Natural killer cell (primary cell): Measurements from ENCODE around the gene BUD13. TPM values are rescaled to one million over a fixed set of nuclear protein-coding genes. Genes with fewer than 3 reads are reported as not detected.

Experiments used
- ATAC-seq, 3 donors: fragments of 150-1000 bp in 2 of 3; fragments of 200-7000 bp in 1 of 3; cut with Tn5 transposase; 1 replicate in 1 of 3; 2 replicates in 2 of 3; pipeline ENCODE4 v1.10.0; 2021; ENCODE audit warnings: mild to moderate bottlenecking in 2 of 3, moderate library complexity in 2 of 3
- DNase-seq, 2 donors: peaks; one replicate each; pipeline versions ENCODE4 v3.0.0 to v3.0.0-alpha.2; 2013 to 2021; ENCODE audit warnings: mixed read lengths in 1 of 2
- H3K27ac ChIP-seq: one replicate; pipeline ENCODE4 v1.5.1; 2013; ENCODE audit warnings: mild to moderate bottlenecking, low read length
- H3K27me3 ChIP-seq: one replicate; pipeline ENCODE4 v1.6.1; 2013; ENCODE audit warnings: low read length; ENCODE audit not compliant: control insufficient read depth, insufficient read depth
- H3K36me3 ChIP-seq: one replicate; pipeline ENCODE4 v1.6.1; 2013; ENCODE audit warnings: low read length; ENCODE audit not compliant: control insufficient read depth, insufficient read depth
- H3K4me1 ChIP-seq: one replicate; pipeline ENCODE4 v1.6.1; 2013; ENCODE audit warnings: low read length; ENCODE audit not compliant: control insufficient read depth, insufficient read depth
- H3K4me3 ChIP-seq: one replicate; pipeline ENCODE4 v1.5.1; 2013; ENCODE audit warnings: low read length
- H3K9me3 ChIP-seq: one replicate; pipeline ENCODE4 v1.6.1; 2013; ENCODE audit warnings: low read length; ENCODE audit not compliant: control insufficient read depth, insufficient read depth
- H3K27ac Mint-ChIP-seq, 2 donors: one replicate each; pipeline ENCODE4 v1.8.0; 2022; ENCODE audit warnings: mild to moderate bottlenecking in 2 of 2, mixed read lengths in 2 of 2, moderate library complexity in 1 of 2
- H3K27me3 Mint-ChIP-seq, 2 donors: one replicate each; pipeline ENCODE4 v1.8.0; 2022; ENCODE audit warnings: low read depth in 2 of 2, mixed read lengths in 2 of 2
- H3K36me3 Mint-ChIP-seq: one replicate; pipeline ENCODE4 v1.8.0; 2022; ENCODE audit warnings: mixed read lengths
- H3K4me1 Mint-ChIP-seq, 2 donors: one replicate each; pipeline ENCODE4 v1.8.0; 2022; ENCODE audit warnings: mixed read lengths in 2 of 2
- H3K4me3 Mint-ChIP-seq: one replicate; pipeline ENCODE4 v1.8.0; 2022; ENCODE audit warnings: mild to moderate bottlenecking, moderate library complexity, mixed read lengths
- H3K9me3 Mint-ChIP-seq, 2 donors: one replicate each; pipeline ENCODE4 v1.8.0; 2022; ENCODE audit warnings: mixed read lengths in 2 of 2
- WGBS: methylation state at CpG from one replicate; pipeline ENCODE4 v1.1.7; 2013; ENCODE audit warnings: missing lambda C conversion rate; ENCODE audit not compliant: insufficient coverage; 5-methylcytosine and 5-hydroxymethylcytosine counted together
- intact Hi-C: fragments of 100-400 bp; cut with micrococcal nuclease; formaldehyde crosslinking; loops from one replicate; pipeline ENCODE4 v1.14.2; 2022
- total RNA-seq, 4 donors: library from RNA; stranded (reverse); fragments of 120-200 nt in 1 of 4; gene quantifications; one replicate each; pipeline versions ENCODE4 v1.2.3 to v1.2.4, GENCODE V29; 2013 to 2022
- TF ChIP-seq, protein P1 (sequence below): fragments of 200-600 bp; IDR thresholded peaks from one replicate; pipeline ENCODE4 v1.8.0; 2022; ENCODE audit warnings: antibody characterized with exemption

The BUD13 gene
- total RNA-seq, 3 donors from 2014 or later (not counting 1 experiment from before 2014, with no cell fraction given): 13.5 to 16.0 (median 13.7) TPM

- H3K27ac Mint-ChIP-seq: no peak overlapping the region
- TF ChIP-seq, protein P1, sequence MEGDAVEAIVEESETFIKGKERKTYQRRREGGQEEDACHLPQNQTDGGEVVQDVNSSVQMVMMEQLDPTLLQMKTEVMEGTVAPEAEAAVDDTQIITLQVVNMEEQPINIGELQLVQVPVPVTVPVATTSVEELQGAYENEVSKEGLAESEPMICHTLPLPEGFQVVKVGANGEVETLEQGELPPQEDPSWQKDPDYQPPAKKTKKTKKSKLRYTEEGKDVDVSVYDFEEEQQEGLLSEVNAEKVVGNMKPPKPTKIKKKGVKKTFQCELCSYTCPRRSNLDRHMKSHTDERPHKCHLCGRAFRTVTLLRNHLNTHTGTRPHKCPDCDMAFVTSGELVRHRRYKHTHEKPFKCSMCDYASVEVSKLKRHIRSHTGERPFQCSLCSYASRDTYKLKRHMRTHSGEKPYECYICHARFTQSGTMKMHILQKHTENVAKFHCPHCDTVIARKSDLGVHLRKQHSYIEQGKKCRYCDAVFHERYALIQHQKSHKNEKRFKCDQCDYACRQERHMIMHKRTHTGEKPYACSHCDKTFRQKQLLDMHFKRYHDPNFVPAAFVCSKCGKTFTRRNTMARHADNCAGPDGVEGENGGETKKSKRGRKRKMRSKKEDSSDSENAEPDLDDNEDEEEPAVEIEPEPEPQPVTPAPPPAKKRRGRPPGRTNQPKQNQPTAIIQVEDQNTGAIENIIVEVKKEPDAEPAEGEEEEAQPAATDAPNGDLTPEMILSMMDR: no peak
These were observed 46.3 kb upstream of the BUD13 start for GRCh38 chr11:116819049-116819448.

DNA sequence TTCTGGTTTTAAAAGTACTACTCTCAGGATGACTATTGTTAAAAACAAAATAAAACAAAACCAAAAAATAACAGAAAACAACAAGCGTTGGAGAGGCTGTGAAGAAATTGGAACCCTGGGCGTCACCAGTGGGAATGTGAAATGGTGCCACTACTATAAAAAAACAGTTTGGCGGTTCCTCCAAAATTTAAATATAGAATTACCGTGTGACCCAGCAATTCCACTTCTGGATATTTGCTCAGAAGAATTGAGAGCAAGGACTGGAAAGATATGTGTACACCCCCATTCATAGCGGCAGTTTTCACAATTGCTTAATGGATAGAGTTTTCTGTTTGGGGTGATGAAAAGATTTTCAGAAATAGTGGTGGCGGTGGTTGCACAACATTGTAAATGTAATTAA is 41.7 kb upstream of the BUD13 start:
- no peaks in the 10 kb centered on the region for H3K36me3 Mint-ChIP-seq

More at GRCh38 chr11:116819049-116819448, 46.3 kb upstream of the BUD13 start:
- Histone ChIP-seq H3K4me3 (no peak overlapping the region), H3K4me1 (no peaks in the 10 kb centered on the region), H3K9me3 (no peaks in the 10 kb centered on the region), H3K36me3 (no peaks in the 10 kb centered on the region), H3K27me3 (no peaks in the 10 kb centered on the region), H3K27ac (no peak overlapping the region)
- H3K4me1 Mint-ChIP-seq: no peaks in the 10 kb centered on the region
- no peak overlapping the region for H3K4me3 Mint-ChIP-seq
- no peak for DNase-seq
- H3K27me3 Mint-ChIP-seq: no peaks in the 10 kb centered on the region
- H3K36me3 Mint-ChIP-seq: no peaks in the 10 kb centered on the region
- whole genome bisulfite sequencing: 90% methylated on average over 9 of the region's 9 CpGs
- intact Hi-C loops: no loop called here
- ATAC-seq: no peak
- no peaks in the 10 kb centered on the region for H3K9me3 Mint-ChIP-seq

GRCh38 chr11:116813781-116814471 is 41.1 kb upstream of the BUD13 start:
- DNase-seq (no peak), ATAC-seq (no peak)
- Histone ChIP-seq H3K9me3 (no peaks in the 10 kb centered on the region), H3K27ac (no peak overlapping the region), H3K4me1 (no peaks in the 10 kb centered on the region), H3K4me3 (no peak overlapping the region), H3K27me3 (no peaks in the 10 kb centered on the region), H3K36me3 (no peaks in the 10 kb centered on the region)
- WGBS: 81% methylated on average over 5 of the region's 5 CpGs
- Mint-ChIP-seq H3K27ac (no peak overlapping the region), H3K36me3 (no peaks in the 10 kb centered on the region), H3K9me3 (no peaks in the 10 kb centered on the region), H3K4me1 (no peaks in the 10 kb centered on the region), H3K27me3 (no peaks in the 10 kb centered on the region), H3K4me3 (no peak overlapping the region)
- intact Hi-C loops: no loop called here
- TF ChIP-seq, protein P1: no peak

More for the DNA sequence above, 41.7 kb upstream of the BUD13 start:
- H3K4me1 Mint-ChIP-seq: no peaks in the 10 kb centered on the region
- ATAC-seq (no peak), DNase-seq (no peak)
- TF ChIP-seq, protein P1: no peak
- H3K27ac Mint-ChIP-seq: no peak overlapping the region
- WGBS: 86% methylated on average over 5 of the region's 6 CpGs
- H3K9me3 Mint-ChIP-seq: no peaks in the 10 kb centered on the region
- H3K4me3 ChIP-seq: no peak overlapping the region
- intact Hi-C loops: no loop called here
- H3K36me3 ChIP-seq: no peaks in the 10 kb centered on the region
- no peaks in the 10 kb centered on the region for H3K27me3 Mint-ChIP-seq
- no peaks in the 10 kb centered on the region for H3K4me1 ChIP-seq
- no peak overlapping the region for H3K4me3 Mint-ChIP-seq
- H3K9me3 ChIP-seq: no peaks in the 10 kb centered on the region
- H3K27ac ChIP-seq: no peak overlapping the region
- H3K27me3 ChIP-seq: no peaks in the 10 kb centered on the region

DNA sequence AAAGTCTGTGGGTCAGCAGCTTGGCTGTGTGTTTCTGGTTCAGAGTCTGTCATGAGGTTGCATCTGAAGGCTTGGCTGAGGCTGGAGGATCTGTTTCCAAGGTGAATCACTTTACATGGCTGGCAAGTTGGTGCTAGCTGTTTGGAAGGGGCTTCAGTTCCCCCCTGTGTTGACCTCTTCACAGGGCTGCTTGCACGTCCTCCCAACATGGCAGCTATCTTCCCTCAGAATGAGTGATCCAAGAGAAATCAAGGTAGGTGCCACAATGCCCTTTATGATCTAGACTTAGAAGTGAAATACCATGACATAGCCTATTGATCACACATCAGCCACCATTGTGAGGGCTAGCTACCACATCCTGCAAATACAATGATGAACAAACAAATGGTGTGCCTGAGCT is 40.4 kb upstream of the BUD13 start:
- H3K4me3 Mint-ChIP-seq: no peak overlapping the region
- Histone ChIP-seq H3K9me3 (no peaks in the 10 kb centered on the region), H3K4me1 (no peaks in the 10 kb centered on the region), H3K4me3 (no peak overlapping the region), H3K27me3 (no peaks in the 10 kb centered on the region), H3K27ac (no peak overlapping the region), H3K36me3 (no peaks in the 10 kb centered on the region)
- H3K27ac Mint-ChIP-seq: no peak overlapping the region
- H3K9me3 Mint-ChIP-seq: no peaks in the 10 kb centered on the region
- TF ChIP-seq, protein P1: no peak
- H3K4me1 Mint-ChIP-seq: no peaks in the 10 kb centered on the region
- H3K27me3 Mint-ChIP-seq: no peaks in the 10 kb centered on the region
- WGBS: 100% methylated on average over 1 of the region's 1 CpG
- no peak for DNase-seq
- intact Hi-C loops: no loop called here
- H3K36me3 Mint-ChIP-seq: no peaks in the 10 kb centered on the region
- ATAC-seq: no peak
